Middle frontal gyrus (tissue), 1 donor: ENCODE results near the gene GRID1.
"Not testable (repeated sequence)": the region's sequence is repeated elsewhere in the genome, so short reads cannot be mapped to it uniquely, and the experiment has no call there.

Experiments used
- DNase-seq: peaks from one replicate; pipeline ENCODE4 v3.0.0-alpha.2; 2015; ENCODE audit warnings: low spot score; ENCODE audit errors: extremely low spot score

The GRID1 gene

DNA sequence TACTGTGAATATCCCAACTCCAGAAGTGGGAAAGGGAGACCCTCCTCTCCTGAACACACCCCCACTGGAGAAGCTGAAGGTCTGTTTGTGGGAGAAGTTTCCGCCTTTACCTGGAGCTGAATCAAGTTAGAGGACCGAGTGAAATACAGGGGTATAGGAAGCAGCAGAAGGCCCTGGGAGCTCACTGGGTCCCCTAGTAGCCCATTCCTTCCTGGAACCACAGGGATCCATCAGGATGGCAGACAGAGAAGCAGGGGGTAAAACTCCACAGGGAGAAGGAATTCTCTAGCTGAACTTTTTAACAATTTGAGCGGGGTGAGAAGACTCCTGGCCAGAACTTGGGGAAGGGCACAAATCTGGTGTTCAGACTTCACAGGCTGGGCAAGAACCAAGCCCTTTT, 275.8 kb downstream of the GRID1 start:
- DNase-seq = no peak

DNA sequence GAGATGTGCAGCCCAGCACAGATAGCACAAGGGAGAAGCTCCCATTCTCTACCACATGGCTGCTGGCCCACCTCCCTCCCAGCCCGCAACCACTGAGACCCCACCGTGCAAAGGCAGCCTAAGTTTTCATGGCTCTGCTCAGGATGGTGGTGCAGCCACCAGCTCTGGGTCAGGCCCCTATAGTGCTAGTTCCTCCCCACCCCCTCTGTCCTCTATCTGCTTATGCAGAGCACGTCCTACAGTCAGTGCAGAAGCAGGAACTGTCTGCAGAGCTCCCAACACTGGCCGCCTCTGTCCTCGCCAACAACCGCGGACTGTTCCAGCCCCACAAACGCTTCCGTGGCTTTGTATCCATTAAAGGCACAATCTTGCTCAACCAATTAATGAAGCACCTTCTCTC, 278.9 kb downstream of the GRID1 start:
- peak; percentile 58 for DNase-seq

DNA sequence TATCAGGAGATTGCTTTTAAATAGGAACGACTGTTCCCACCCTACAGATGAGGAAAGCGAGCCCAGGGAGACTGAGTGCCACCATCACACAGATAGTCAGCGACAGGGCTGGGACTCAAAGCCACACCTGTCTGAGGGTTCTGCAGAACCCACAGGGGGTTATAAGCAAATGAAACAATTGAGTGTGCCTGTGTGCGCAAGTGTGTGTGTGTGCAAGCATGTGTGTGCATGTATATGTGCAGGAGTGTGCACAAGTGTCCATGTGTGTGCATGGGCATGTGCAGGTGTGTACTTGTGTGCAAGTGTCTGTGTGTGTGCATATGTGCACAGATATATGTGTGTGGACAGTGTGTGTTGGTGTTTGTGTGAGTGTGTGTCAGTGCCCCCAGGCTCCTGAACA, 280.2 kb downstream of the GRID1 start:
- no peak for DNase-seq

DNA sequence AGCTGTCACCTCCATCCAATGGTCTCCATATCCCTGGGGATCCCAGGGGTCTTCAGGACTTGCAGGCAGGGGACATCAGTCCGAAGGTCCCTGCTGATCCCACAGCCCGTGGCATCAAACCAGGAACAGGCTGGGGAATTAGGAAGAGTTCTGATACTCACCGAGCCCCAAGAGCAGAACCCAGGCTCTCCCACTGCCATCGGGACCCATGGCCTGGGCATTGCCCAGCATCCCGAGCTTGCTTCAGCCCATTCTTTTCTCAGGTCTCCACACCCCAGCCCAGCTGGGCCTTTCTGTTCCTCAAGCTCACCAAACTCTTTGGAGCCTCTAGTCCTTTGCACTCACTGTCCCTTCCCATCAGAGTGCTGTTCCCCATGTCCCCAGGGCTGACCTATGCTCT, 280.9 kb downstream of the GRID1 start:
- DNase-seq = no peak

DNA sequence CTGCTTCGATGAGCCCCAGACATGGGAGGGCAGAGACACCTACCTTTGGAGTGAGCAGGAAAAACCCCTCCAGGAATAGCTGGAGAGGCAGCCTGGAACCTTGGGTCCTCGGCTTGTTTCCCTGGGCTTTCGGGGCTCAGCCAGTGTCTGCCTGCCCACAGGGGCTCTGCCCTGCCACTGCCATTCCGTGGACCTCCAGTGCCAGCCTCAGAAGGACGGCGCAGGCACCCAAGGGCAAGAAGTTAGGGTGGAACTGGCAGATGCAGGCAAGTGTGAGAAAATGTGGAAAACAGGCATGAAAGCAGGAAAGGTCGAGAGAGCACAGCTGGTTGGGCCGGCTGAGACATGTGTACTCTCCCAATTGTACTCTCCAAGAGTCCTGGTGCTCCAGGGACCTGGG, 281.5 kb downstream of the GRID1 start:
- no peak for DNase-seq

DNA sequence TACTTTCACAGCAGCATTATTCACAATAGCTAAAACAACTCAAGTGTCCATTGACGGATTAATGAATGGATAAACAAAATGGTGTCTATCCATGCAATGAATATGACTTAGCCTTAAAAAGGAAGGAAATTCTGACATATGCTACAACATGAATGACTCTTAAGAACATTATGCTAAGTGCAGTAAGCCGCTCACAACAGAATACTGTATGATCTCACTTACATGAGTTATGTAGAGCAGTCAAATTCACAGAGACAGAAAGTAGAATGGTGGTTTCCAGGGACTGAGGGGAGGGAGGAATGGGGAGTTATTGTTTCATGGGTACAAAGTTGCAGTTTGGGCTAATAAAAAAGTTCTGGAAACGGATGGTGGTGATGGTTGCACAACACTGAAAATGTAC, 282.0 kb downstream of the GRID1 start:
- DNase-seq = no peak

DNA sequence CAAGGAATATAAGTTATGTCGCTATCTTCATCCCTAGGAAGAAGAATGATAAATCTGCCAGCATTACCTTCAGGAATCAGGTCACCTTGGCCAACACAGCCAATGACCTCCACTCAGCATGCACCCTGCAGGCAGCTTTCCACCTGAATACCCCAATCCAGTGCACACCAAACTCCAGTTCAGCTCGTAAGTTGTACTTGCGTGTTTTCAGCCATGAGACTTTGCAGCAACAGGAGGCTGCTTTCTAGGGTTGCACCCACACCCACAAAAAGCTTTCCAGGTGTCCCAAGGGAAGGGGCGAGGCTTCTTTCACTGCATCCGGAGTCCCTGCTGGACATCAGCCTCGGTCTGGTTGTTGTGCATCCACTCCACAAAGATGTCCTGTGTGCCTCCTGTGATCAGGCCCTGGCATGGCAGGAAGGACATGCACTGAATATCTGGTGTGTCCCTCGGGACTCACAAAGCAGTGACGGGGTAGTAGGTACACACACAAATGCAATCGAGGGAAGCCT, 282.9 kb downstream of the GRID1 start:
- no peak for DNase-seq

DNA sequence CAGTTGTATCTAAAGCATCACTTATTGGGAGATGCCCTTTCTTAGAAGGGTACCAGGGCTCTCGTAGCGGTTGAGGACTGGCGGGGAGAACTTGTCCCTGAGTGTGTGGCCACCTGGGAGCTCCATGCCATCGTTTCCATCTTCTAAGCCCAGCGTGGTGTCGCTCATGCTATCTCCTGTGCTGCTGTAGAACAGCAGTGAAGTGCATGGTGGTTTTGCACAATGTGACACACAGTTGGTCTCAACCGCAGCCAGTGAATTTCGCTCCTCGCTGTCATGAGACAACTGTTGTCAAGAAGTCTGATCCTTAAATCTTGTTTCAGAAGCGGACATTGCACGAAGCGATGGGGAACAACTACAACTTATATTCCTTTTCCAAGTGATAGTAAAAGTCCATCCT, 283.4 kb downstream of the GRID1 start:
- DNase-seq = no peak

DNA sequence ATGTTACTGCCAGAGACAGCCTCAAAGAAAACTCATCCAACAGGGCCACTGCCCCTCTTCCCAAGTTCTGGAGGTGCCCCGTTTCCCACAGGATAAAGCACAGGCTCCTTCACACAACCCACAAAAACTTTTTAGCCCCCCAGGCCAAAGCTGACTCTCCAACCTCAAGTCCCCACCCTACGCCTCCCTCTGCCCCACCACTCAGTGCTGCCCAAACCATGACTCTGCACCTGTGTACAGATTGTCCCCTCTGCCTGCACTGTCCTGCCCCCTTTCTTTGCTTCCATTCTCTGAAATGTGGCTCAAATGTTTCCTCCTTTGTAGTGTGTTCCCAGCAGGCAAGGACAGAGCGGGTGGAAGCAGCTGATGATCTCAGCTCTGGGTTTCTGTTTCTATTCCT, 284.0 kb downstream of the GRID1 start:
- DNase-seq = no peak

DNA sequence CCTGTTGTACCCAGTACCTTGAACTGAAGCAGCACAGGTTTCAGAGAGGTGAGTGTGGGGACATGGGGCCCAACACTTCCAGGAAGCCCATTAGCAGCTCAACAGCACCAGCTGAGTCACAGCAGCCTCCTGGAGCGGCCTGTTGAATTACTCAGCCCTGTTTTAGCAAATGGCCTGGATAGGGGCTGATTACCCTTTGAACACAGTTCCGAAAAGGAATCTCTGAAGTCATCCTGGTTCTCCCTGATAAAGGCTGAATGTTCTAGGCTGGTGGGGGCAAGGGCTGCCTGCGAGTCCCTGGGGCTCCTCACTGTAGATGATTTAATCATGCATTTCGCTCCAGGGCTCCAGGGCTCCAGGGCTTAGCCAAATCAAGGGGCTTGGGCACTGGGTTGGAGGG, 287.5 kb downstream of the GRID1 start:
- DNase-seq = no peak

DNA sequence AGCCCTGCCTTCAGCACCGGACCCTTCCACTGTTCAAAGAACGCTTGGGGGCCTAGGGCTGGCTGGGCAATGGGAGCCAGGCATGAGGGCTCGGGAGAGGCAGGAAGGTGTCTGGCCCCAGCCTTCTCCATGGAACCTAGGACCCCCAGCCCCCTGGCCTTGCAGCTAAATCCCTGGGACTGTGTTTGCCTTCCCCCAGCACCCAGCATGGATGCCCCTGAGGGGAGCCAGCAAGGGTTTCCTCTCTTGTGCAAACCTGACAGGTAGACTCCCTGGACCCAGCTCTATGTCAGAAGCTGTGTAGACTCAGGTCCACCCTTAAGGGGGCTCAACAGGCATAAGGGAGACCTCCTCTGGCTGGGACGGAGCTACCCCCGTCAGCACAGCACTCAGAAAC, 288.0 kb downstream of the GRID1 start:
- no peak for DNase-seq

DNA sequence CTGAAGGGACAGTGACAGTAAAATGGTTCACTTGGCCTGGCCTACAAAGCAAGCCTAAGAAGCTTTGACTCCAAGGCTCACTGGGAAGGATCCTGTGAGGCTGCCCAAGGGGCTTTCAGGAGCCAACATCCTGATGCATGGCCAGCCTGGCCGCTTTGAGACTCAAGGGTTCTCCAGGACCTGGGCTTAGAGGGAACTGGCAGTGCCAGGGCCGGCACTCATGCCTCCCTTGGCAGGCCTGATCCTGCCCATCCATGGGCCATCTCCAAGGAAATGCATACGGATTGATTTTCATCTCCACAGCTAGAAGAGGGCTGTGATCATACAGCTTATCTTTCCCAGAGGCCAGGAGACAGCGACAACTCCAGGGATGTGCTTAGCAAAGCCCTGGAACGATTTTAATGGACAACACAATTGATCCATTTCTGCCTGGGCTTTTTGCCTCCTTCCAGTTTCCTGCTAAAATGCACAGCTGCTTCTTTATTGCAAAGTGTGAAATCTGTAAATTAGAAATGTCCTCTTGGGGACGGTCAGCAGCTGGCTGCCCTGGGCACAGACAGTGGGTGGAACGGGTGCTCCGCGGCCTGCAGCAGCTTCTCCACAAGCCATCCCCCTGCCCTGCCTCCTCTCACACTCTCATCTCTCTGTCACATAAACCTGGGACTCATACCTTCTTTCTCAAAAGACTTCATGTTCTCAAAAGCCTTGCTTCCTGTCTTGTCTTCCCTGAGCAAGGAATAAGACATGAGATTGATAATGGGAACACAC, 288.5 kb downstream of the GRID1 start:
- DNase-seq = no peak

DNA sequence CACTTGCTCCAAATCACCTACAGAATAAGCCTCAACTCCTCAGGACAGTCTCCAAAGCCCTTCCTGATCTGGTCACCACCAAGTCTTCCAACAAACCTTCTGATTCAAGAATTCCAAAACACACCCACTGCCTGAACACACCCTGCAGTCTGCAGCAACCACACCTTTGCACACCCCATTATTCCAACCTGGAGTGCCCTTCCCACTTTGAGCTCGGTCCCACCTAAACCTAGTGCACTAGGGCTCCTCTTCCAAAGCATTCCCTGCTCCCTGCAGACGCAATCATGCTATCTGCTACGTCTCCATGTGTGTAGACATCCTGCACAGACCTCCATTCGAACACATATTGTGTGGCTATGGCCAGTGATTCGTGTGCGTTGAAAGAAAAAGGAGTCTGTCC, 289.3 kb downstream of the GRID1 start:
- DNase-seq = no peak

DNA sequence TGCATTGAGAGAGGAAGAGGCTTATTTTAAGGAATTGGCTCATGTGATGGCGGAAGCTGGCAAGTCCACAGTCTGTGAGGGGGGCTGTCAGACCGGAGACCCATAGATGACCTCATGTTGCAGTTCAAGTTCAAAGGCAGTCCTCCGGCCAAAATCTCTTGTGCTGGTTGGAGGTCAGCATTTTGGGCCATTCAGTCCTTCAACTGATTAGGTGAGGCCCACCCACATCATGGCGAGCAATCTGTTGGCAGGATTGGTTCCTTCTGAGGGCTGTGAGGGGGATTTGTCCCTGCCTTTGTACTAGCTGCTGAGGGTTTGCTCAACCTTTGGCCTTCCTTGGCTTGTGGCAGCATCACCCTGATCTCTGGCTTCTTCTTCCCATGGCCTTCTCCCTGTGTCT, 290.1 kb downstream of the GRID1 start:
- DNase-seq = not testable (repeated sequence)

DNA sequence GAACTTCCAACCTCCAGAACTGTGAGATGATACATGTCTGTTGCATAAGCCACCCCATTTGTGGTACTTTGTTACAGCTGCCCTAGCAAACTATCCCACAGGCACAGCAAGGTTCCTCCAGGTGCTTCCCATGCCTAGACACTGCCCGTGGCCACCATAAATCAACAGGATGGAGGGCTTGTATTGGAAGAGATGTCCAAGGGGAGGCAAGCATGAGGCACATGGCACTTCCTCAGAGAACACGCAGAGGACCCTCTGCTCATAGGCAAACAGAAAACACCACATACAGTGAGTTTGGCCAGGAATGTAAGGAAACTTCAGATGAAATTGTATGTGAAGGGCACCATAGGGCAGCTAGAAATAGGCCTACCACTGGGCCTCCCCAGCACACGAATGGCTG, 291.1 kb downstream of the GRID1 start:
- no peak for DNase-seq

DNA sequence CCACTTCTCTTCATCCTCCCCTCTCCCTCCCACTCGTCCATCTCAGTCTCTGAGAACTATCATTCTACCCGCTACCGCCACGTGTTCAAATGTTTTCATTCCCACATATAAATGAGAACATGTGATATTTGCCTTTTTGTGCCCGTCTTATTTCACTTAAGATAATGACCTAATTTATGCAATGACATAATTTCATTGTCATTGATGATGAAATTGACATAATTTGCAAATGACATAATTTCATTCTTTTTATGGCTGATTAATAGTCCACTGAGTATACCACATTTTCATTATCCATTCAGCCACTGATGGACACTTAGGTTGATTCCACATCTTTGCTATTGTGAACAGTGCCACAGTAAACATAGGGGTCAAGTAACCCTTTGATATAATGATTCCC, 292.3 kb downstream of the GRID1 start:
- no peak for DNase-seq

DNA sequence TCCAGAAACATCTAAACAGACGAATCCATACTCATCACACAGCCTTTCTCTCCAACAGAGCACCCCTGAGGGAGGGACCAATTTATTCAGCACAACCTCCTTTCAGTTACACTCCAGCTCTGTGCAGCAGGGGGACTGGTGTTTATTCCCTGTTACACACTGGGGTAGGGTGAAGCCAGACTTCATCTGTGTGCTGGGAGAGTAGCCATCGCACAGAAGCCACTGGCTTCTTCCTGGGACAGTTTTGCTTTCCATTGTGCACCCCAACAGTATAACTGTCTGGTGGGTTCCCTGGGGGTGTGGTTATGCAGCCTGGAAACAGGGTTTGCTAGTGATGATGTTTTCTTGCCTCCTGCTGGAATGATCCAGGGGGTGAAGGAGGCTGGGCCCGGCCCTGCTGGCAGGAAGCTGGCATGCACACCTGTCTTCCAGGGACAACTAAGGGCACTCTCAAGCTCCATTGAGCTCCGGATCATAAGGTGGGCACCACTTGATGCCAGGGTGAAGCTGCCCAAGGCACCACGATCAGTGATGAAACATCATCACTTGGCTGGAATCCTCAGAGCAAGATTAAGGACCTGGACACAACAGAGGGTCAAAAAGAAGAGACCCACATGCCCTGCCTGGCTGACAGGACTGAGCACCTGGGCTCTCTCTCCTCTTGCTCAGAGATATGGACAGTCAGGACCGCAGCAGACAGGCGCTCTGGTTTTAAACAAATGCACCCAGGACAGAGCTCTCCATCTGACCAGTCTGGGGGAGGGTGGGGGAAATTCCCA, 293.2 kb downstream of the GRID1 start:
- DNase-seq = no peak

DNA sequence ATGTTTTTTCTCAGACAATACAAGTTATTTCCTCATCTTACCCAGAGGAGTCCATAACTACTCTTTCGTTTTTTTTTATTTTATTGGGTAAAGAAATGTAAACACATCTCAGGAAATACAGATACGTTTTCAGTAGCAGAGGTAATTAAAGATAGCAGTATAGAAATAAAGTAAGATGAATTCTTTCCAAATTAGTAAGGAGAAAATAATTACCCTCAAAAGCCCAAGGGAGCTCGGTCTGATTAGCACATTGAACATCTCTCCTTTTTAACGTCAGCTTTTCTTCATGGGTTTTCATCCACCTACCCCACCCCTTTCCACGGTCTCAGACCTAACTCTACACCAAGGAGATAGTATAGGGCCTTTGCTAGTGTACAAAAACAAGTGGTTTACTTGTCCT, 294.2 kb downstream of the GRID1 start:
- DNase-seq = no peak

DNA sequence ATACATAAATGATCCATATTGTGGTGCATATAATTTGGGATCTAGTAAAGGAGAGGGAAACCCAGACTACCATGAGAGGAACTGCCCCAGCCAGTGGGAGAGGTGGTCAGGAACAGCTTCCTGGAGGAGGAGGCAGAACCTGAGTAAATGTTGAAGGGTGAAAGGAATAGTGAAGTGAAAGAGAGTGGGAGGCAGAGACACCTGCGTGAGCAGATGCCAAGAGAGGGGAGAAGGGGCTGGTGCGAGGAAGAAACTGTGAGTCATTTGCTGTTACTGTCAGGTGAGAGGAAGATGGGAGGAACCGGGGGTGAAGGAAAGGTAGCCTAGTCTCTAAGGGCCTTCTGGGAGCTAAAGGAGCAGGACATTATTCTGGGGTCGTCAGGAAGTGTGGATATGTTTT, 294.8 kb downstream of the GRID1 start:
- DNase-seq = no peak

DNA sequence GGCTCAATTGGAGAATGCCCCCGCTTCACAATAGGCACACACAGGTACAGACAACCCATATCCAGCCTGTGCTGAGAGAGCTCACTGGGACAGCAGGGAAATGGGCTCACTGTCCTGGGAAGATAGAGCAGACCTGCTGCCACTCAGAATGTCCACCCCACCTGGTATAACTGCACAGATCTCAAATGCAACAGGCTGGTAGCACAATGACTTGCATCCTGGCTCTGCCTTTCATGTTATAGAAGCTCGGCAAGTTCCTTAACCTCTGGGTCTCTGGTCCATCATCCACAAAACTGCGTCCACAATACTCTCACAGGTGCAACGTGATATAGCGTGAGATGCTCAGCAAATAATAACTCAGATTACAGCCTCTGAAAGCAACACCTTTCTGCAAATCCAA, 295.4 kb downstream of the GRID1 start:
- DNase-seq = no peak

DNA sequence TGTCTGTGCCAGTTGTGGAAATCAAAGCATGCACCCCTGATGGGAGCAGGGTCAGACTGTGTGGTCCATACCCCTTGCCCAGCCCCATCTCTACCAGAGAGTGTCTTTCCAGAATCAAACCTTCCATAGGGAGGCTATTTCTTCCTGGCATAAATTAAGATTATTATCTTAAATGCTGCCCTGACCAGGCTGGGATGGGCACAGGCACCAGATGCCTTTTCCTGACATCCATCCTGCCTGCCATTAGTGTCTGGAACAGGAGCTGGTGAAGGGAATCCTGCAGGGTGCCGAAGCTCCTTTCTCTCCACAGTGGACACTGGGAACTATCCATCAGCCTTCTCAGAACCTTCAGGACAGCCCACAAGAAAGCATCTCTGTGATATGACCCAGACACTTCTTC, 296.3 kb downstream of the GRID1 start:
- DNase-seq = no peak

DNA sequence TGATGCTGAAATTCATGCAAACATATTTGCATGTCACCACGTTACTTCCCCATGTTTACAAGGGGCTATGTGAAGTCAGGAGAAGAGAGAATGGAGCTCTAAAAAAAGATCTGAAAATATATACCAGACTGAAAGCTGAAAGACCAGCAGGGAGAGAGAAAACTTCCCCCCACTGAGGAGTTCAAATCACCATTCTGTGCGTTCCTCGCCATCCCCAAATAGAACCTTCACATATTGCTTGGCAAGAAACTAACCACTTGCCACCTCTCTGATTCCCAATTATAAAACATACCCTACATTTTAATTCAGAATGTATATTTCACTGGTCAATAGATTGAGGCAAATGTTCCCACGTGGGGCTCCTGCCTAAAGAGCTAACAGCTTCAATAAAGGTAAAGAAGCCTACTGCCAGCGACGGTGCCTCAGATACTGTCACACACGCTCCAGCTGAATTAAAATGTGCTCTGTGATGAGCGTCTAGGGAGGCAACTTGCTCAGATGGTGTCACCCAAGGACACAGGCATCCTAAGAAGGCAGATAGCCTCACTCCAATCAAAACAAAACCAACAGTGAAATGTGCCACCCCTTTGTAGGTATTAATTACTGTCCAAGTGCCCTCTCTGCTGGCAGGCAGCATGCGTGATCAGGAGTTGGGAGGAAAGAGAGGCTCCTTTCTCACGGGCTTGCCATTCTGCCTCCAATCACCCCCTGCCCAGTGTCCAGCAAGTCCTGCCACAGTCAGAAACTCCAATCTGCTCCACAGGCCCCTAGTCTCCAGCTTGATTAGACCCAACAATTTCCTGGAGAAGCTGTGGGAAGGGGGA, 298.2 kb downstream of the GRID1 start:
- no peak for DNase-seq
